Lung (tissue), 12 donors: ENCODE results near the gene MSH2. TPM values are rescaled to one million over a fixed set of nuclear protein-coding genes. Genes with fewer than 3 reads are reported as not detected.
"Not testable (repeated sequence)": the region's sequence is repeated elsewhere in the genome, so short reads cannot be mapped to it uniquely, and the experiment has no call there.

Experiments
- ATAC-seq: fragments of 200-7000 bp; cut with Tn5 transposase; one replicate; pipeline ENCODE4 v1.9.1; 2020; ENCODE audit warnings: moderate number of reproducible peaks; ENCODE audit not compliant: insufficient read depth, low FRiP score
- DNase-seq, 3 donors: peaks; one replicate each; pipeline ENCODE4 v3.0.0-alpha.2; 2013 to 2017
- H3K27ac ChIP-seq, 2 donors: one replicate each; pipeline ENCODE4 v1.5.1; 2013; ENCODE audit warnings: mild to moderate bottlenecking in 2 of 2, moderate library complexity in 2 of 2, control low read depth in 1 of 2, inconsistent platforms in 1 of 2, low read depth in 1 of 2, low read length in 1 of 2
- H3K27me3 ChIP-seq, 3 donors: one replicate each; pipeline ENCODE4 v1.5.1; 2013; ENCODE audit warnings: low read length in 2 of 3; ENCODE audit not compliant: control insufficient read depth in 3 of 3, insufficient read depth in 3 of 3
- H3K36me3 ChIP-seq, 4 donors: one replicate each; pipeline ENCODE4 v1.5.1; 2013; ENCODE audit warnings: low read length in 4 of 4, mild to moderate bottlenecking in 1 of 4, moderate library complexity in 1 of 4; ENCODE audit not compliant: control insufficient read depth in 4 of 4, insufficient read depth in 4 of 4
- H3K4me1 ChIP-seq, 5 donors: one replicate each; pipeline ENCODE4 v1.5.1; 2013; ENCODE audit warnings: low read length in 5 of 5, mild to moderate bottlenecking in 2 of 5, moderate library complexity in 1 of 5; ENCODE audit not compliant: control insufficient read depth in 5 of 5, insufficient read depth in 5 of 5
- H3K4me3 ChIP-seq: one replicate; pipeline ENCODE4 v1.5.1; 2013; ENCODE audit warnings: mild to moderate bottlenecking, control low read depth, moderate library complexity
- H3K9ac ChIP-seq, 2 donors: one replicate each; pipeline ENCODE4 v1.5.1; 2013; ENCODE audit warnings: low read length in 2 of 2, control low read depth in 1 of 2; ENCODE audit not compliant: insufficient read depth in 1 of 2
- H3K9me3 ChIP-seq, 4 donors: one replicate each; pipeline ENCODE4 v1.5.1; 2013; ENCODE audit warnings: low read length in 3 of 4, mild to moderate bottlenecking in 1 of 4, moderate library complexity in 1 of 4; ENCODE audit not compliant: control insufficient read depth in 4 of 4, insufficient read depth in 3 of 4
- CTCF ChIP-seq: IDR thresholded peaks from 2 replicates; pipeline ENCODE4 v1.5.1; 2012; ENCODE audit warnings: mild to moderate bottlenecking; ENCODE audit errors: control extremely low read depth, extremely low read depth
- WGBS, 2 donors: extraction: QIAGEN DNeasy Blood & Tissue Kit; methylation state at CpG; one replicate each; pipeline ENCODE4 v1.1.7; 2013; 5-methylcytosine and 5-hydroxymethylcytosine counted together
- polyA plus RNA-seq, 2 donors: library from polyadenylated mRNA; stranded (reverse); fragments of 200-250 nt; gene quantifications; one replicate each; pipeline ENCODE4 v1.2.1, GENCODE V29; 2013
- total RNA-seq, 2 donors: library from RNA; depleted of rRNA in 1 of 2; stranded (reverse); fragments of >200 nt in 1 of 2; gene quantifications; one replicate each; pipeline ENCODE4 v1.2.1, GENCODE V29; 2014 to 2021
- donor health status: control.
- donor health status: control.
- donor health status: Bipolar disorder and iron deficiency.
- donor health status: healthy.
- donor health status: DM: yes; HTN: yes; CAD: no.

The MSH2 gene
- total and polyA plus RNA-seq, 4 donors, result 6.4 to 44.9 (median 10.5) TPM

GRCh38 chr2:47414682-47415458 is 11.9 kb downstream of the MSH2 start:
- Histone ChIP-seq H3K27me3 (no peaks in the 10 kb centered on the region), H3K4me3 (no peak overlapping the region), H3K9me3 (no peaks in the 10 kb centered on the region), H3K9ac (no peak overlapping the region), H3K4me1 (no peaks in the 10 kb centered on the region), H3K36me3 (peaks cover 13 to 20% (median 17%) of the 10 kb centered on the region in 4 donors), H3K27ac (no peak overlapping the region)
- no peak for ATAC-seq
- TF ChIP-seq CTCF, result no peak
- 97 to 98% methylated on average over 7 of the region's 7 CpGs for WGBS, 2 donors
- DNase-seq, result no peak

GRCh38 chr2:47420214-47420613 is 17.3 kb downstream of the MSH2 start:
- Histone ChIP-seq H3K36me3 (peaks cover 3 to 11% (median 8%) of the 10 kb centered on the region in 4 donors), H3K4me3 (no peak overlapping the region), H3K27ac (no peak overlapping the region), H3K4me1 (no peaks in the 10 kb centered on the region), H3K9ac (no peak overlapping the region), H3K27me3 (no peaks in the 10 kb centered on the region), H3K9me3 (no peaks in the 10 kb centered on the region)
- ATAC-seq (no peak), DNase-seq (no peak)
- WGBS, 2 donors, result 96% methylated on average over 2 of the region's 2 CpGs
- no peak for TF ChIP-seq CTCF

GRCh38 chr2:47420683-47421082 is 17.7 kb downstream of the MSH2 start:
- not testable (repeated sequence) for H3K27ac ChIP-seq, H3K27me3 ChIP-seq, H3K9me3 ChIP-seq, H3K9ac ChIP-seq, DNase-seq, H3K4me3 ChIP-seq, H3K4me1 ChIP-seq, ATAC-seq
- H3K36me3 ChIP-seq, result peaks cover 3 to 11% (median 8%) of the 10 kb centered on the region in 4 donors
- 88 to 91% methylated on average over 10 of the region's 10 CpGs for WGBS, 2 donors

- Histone ChIP-seq H3K36me3 (peaks cover 0 to 10% (median 5%) of the 10 kb centered on the region in 4 donors), H3K4me3 (no peak overlapping the region), H3K9ac (no peak overlapping the region), H3K9me3 (no peaks in the 10 kb centered on the region), H3K27me3 (no peaks in the 10 kb centered on the region), H3K27ac (no peak overlapping the region), H3K4me1 (no peaks in the 10 kb centered on the region)
- 97 to 98% methylated on average over 4 of the region's 4 CpGs for WGBS, 2 donors
- no peak for ATAC-seq
- DNase-seq, result no peak
- no peak for TF ChIP-seq CTCF
These were observed 19.1 kb downstream of the MSH2 start for GRCh38 chr2:47422016-47422415.
